KOPT-K1 (cell line): ENCODE measurements around the gene JARID2.

Experiments
- H3K27ac ChIP-seq: fragments of 200-600 bp; sonication (generic); 2 replicates; pipeline ENCODE4 v1.5.1; 2016; ENCODE audit warnings: antibody characterized with exemption, mild to moderate bottlenecking, low read depth, low read length; ENCODE audit not compliant: poor library complexity, severe bottlenecking
- H3K36me3 ChIP-seq: fragments of 200-600 bp; sonication (generic); 2 replicates; pipeline ENCODE4 v1.5.1; 2017; ENCODE audit warnings: antibody characterized with exemption, mild to moderate bottlenecking, low read length, moderate library complexity; ENCODE audit not compliant: insufficient read depth
- H3K9me3 ChIP-seq: fragments of 200-600 bp; sonication (generic); 2 replicates; pipeline ENCODE4 v1.5.1; 2017; ENCODE audit warnings: antibody characterized with exemption, low read length, mild to moderate bottlenecking; ENCODE audit not compliant: insufficient read depth, poor library complexity, severe bottlenecking

The JARID2 gene

GRCh38 chr6:15375638-15376290 is 129.9 kb downstream of the JARID2 start:
- H3K27ac ChIP-seq, result no peak overlapping the region
- H3K36me3 ChIP-seq, result peaks cover 40% of the 10 kb centered on the region
- no peaks in the 10 kb centered on the region for H3K9me3 ChIP-seq

GRCh38 chr6:15376900-15377487 is 131.1 kb downstream of the JARID2 start:
- no peak overlapping the region for H3K27ac ChIP-seq

GRCh38 chr6:15378272-15378671 is 132.4 kb downstream of the JARID2 start:
- peaks cover 40% of the 10 kb centered on the region for H3K36me3 ChIP-seq
- H3K9me3 ChIP-seq, result no peaks in the 10 kb centered on the region
- no peak overlapping the region for H3K27ac ChIP-seq

More at GRCh38 chr6:15376900-15377487, 131.1 kb downstream of the JARID2 start:
- peaks cover 40% of the 10 kb centered on the region for H3K36me3 ChIP-seq
- no peaks in the 10 kb centered on the region for H3K9me3 ChIP-seq

- H3K36me3 ChIP-seq, result peaks cover 35% of the 10 kb centered on the region
- H3K9me3 ChIP-seq, result no peaks in the 10 kb centered on the region
- H3K27ac ChIP-seq, result no peak overlapping the region
Measured at GRCh38 chr6:15378866-15379265, 133.0 kb downstream of the JARID2 start.

GRCh38 chr6:15380351-15380750 is 134.5 kb downstream of the JARID2 start:
- Histone ChIP-seq H3K36me3 (peaks cover 20% of the 10 kb centered on the region), H3K9me3 (no peaks in the 10 kb centered on the region), H3K27ac (no peak overlapping the region)

GRCh38 chr6:15382089-15382488 is 136.2 kb downstream of the JARID2 start:
- no peaks in the 10 kb centered on the region for H3K9me3 ChIP-seq

GRCh38 chr6:15382712-15383111 is 136.8 kb downstream of the JARID2 start:
- H3K36me3 ChIP-seq, result no peaks in the 10 kb centered on the region
- H3K9me3 ChIP-seq, result no peaks in the 10 kb centered on the region
- H3K27ac ChIP-seq, result no peak overlapping the region

More at GRCh38 chr6:15382089-15382488, 136.2 kb downstream of the JARID2 start:
- Histone ChIP-seq H3K36me3 (peaks cover 2% of the 10 kb centered on the region), H3K27ac (no peak overlapping the region)

GRCh38 chr6:15384901-15385300 is 139.0 kb downstream of the JARID2 start:
- H3K9me3 ChIP-seq, result no peaks in the 10 kb centered on the region
- H3K36me3 ChIP-seq, result 0 out of 2 replicates have a peak, but pooled peaks cover 2% of the 10 kb centered on the region
- H3K27ac ChIP-seq, result no peak overlapping the region

GRCh38 chr6:15385521-15385920 is 139.7 kb downstream of the JARID2 start:
- Histone ChIP-seq H3K27ac (no peak overlapping the region), H3K36me3 (0 out of 2 replicates have a peak, but pooled peaks cover 5% of the 10 kb centered on the region), H3K9me3 (no peaks in the 10 kb centered on the region)

GRCh38 chr6:15386110-15386755 is 140.4 kb downstream of the JARID2 start:
- H3K27ac ChIP-seq, result no peak overlapping the region
- 0 out of 2 replicates have a peak, but pooled peaks cover 5% of the 10 kb centered on the region for H3K36me3 ChIP-seq
- no peaks in the 10 kb centered on the region for H3K9me3 ChIP-seq

- H3K36me3 ChIP-seq, result 0 out of 2 replicates have a peak, but pooled peaks cover 5% of the 10 kb centered on the region
- H3K9me3 ChIP-seq, result no peaks in the 10 kb centered on the region
- H3K27ac ChIP-seq, result no peak overlapping the region
Measured at GRCh38 chr6:15386756-15387112, 140.9 kb downstream of the JARID2 start.

GRCh38 chr6:15387118-15387517 is 141.2 kb downstream of the JARID2 start:
- Histone ChIP-seq H3K36me3 (0 out of 2 replicates have a peak, but pooled peaks cover 5% of the 10 kb centered on the region), H3K9me3 (no peaks in the 10 kb centered on the region), H3K27ac (no peak overlapping the region)

GRCh38 chr6:15389084-15389764 is 143.4 kb downstream of the JARID2 start:
- Histone ChIP-seq H3K36me3 (peaks cover 14% of the 10 kb centered on the region; the same call in 1 of the 2 replicates), H3K9me3 (peaks cover 16% of the 10 kb centered on the region), H3K27ac (peak overlapping the region; percentile 50)

- Histone ChIP-seq H3K36me3 (peaks cover 14% of the 10 kb centered on the region; the same call in 1 of the 2 replicates), H3K9me3 (peaks cover 16% of the 10 kb centered on the region), H3K27ac (peak overlapping the region; percentile 50)
Measured at GRCh38 chr6:15389765-15390723, 144.2 kb downstream of the JARID2 start.
